GM19372 (cell line): ENCODE measurements around the gene ANKRD29.
"Not testable (repeated sequence)": the region's sequence is repeated elsewhere in the genome, so short reads cannot be mapped to it uniquely, and the experiment has no call there.

ENCODE experiments used
- ATAC-seq: cut with Tn5 transposase; IDR thresholded peaks from one replicate; pipeline ENCODE4 v1.9.1; 2021; ENCODE audit warnings: mild to moderate bottlenecking, low read depth, moderate library complexity; ENCODE audit not compliant: unreplicated experiment

ANKRD29 gene

GRCh38 chr18:23585007-23585871 lies 77.5 kb downstream of the ANKRD29 start:
- no peak for ATAC-seq

- no peak for ATAC-seq
Measured at GRCh38 chr18:23584019-23584983, 78.4 kb downstream of the ANKRD29 start.

- no peak for ATAC-seq
Measured at GRCh38 chr18:23583071-23583865, 79.4 kb downstream of the ANKRD29 start.

GRCh38 chr18:23580677-23581367 lies 81.9 kb downstream of the ANKRD29 start:
- no peak for ATAC-seq

GRCh38 chr18:23578891-23579653 lies 83.6 kb downstream of the ANKRD29 start:
- no peak for ATAC-seq

- ATAC-seq: no peak
Measured at GRCh38 chr18:23578067-23578701, 84.5 kb downstream of the ANKRD29 start.

GRCh38 chr18:23577521-23577920 lies 85.2 kb downstream of the ANKRD29 start:
- not testable (repeated sequence) for ATAC-seq

GRCh38 chr18:23575309-23575651 lies 87.4 kb downstream of the ANKRD29 start:
- no peak for ATAC-seq

- ATAC-seq: no peak
Measured at GRCh38 chr18:23574611-23575308, 88.0 kb downstream of the ANKRD29 start.

GRCh38 chr18:23573626-23574431 lies 88.9 kb downstream of the ANKRD29 start:
- ATAC-seq: no peak

- ATAC-seq: no peak
Measured at GRCh38 chr18:23573020-23573419, 89.7 kb downstream of the ANKRD29 start.

GRCh38 chr18:23572570-23572969 lies 90.1 kb downstream of the ANKRD29 start:
- ATAC-seq: no peak

GRCh38 chr18:23572012-23572411 lies 90.7 kb downstream of the ANKRD29 start:
- ATAC-seq: no peak

GRCh38 chr18:23570912-23571504 lies 91.7 kb downstream of the ANKRD29 start:
- no peak for ATAC-seq

GRCh38 chr18:23569299-23570063 lies 93.2 kb downstream of the ANKRD29 start:
- ATAC-seq: no peak
